GM12892 (cell line): ENCODE data around the gene GATA3.

Experiments used
- POLR2A ChIP-seq: IDR thresholded peaks from 2 replicates; pipeline ENCODE4 v1.6.1; 2011; ENCODE audit warnings: low read depth, low read length, control low read depth
- POLR2AphosphoS5 ChIP-seq: IDR thresholded peaks from 2 replicates; pipeline ENCODE4 v1.6.1; 2011; ENCODE audit warnings: low read depth, low read length, control low read depth

- no peak for TF ChIP-seq POLR2AphosphoS5
- TF ChIP-seq POLR2A: no peak
These were observed 17.8 kb upstream of the GATA3 start for GRCh38 chr10:8036506-8037198.
